Esophagus squamous epithelium (tissue), 5 donors: Measurements from ENCODE around the gene RGR. TPM values are rescaled to one million over a fixed set of nuclear protein-coding genes. Genes with fewer than 3 reads are reported as not detected.

Experiments
- DNase-seq: peaks from one replicate; lab custom pipeline; 2025; lab: John Stamatoyannopoulos, UW
- H3K27ac ChIP-seq, 4 donors: fragments of 200-600 bp; sonication (generic); one replicate each; pipeline ENCODE4 v1.5.1; 2016 to 2019; ENCODE audit warnings: mild to moderate bottlenecking in 1 of 4
- H3K27me3 ChIP-seq, 4 donors: fragments of 200-600 bp; sonication (generic); 1 replicate in 3 of 4; 2 replicates in 1 of 4; pipeline versions ENCODE4 v1.5.1 to v1.6.0; 2017 to 2021; ENCODE audit warnings: antibody characterized with exemption in 1 of 4
- H3K36me3 ChIP-seq, 3 donors: fragments of 200-600 bp; sonication (generic); one replicate each; pipeline ENCODE4 v1.5.1; 2016 to 2019
- H3K4me1 ChIP-seq, 3 donors: fragments of 200-600 bp; sonication (generic); one replicate each; pipeline ENCODE4 v1.5.1; 2017 to 2019
- H3K4me3 ChIP-seq, 4 donors: fragments of 200-600 bp; sonication (generic); 1 replicate in 3 of 4; 2 replicates in 1 of 4; pipeline ENCODE4 v1.5.1; 2016 to 2019; ENCODE audit warnings: mild to moderate bottlenecking in 2 of 4, moderate library complexity in 1 of 4
- H3K9me3 ChIP-seq, 3 donors: fragments of 200-600 bp; sonication (generic); one replicate each; pipeline ENCODE4 v1.5.1; 2016 to 2019
- POLR2A ChIP-seq, 4 donors: fragments of 450-650 bp; IDR thresholded peaks; one replicate each; pipeline ENCODE4 v1.6.1; 2017; ENCODE audit warnings: antibody characterized with exemption in 4 of 4, mild to moderate bottlenecking in 4 of 4, moderate library complexity in 3 of 4
- WGBS, 2 donors: methylation state at CpG; one replicate each; pipeline ENCODE4 v1.1.5; 2018; 5-methylcytosine and 5-hydroxymethylcytosine counted together
- intact Hi-C: fragments of 100-400 bp; cut with DNase I; formaldehyde crosslinking; loops from one replicate; pipeline ENCODE4 v1.15.0; 2022
- total RNA-seq, 4 donors: library from RNA; depleted of rRNA; stranded (reverse); fragments of >200 nt; gene quantifications; one replicate each; pipeline ENCODE4 v1.1.0, GENCODE V29; 2016
- TF ChIP-seq, protein P1 (sequence below), 6 experiments: fragments of 450-650 bp in 4 of 6; fragments of 200-600 bp in 2 of 6; sonication (generic) in 2 of 6; IDR thresholded peaks; one replicate each; pipeline ENCODE4 v1.5.1; 2016 to 2019; ENCODE audit warnings: antibody characterized with exemption in 6 of 6, mild to moderate bottlenecking in 4 of 6, moderate library complexity in 4 of 6
- donor health status: DM: yes; HTN: yes; CAD: no.

RGR gene
- total RNA-seq, 4 donors from 2014 or later, result 0.09 to 0.57 TPM; not detected in 2

DNA sequence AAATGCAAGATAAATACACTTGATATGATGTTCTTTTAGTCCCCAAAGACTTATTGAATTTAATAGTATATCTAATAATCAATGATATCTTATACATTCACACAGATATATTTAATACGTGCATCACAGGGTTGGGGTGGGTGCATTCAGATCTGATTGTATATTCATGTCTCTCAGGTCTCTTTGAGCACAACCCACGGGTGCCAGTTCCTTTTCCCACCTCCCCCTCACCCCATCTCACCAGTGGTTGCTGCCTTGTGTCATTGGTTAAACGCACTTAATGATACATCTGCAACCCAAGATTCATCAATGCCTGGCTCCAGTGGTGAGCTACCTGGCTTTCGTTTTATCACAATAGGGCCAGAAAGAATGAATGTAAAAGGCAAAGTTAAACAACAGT is 9.8 kb upstream of the RGR start:
- Histone ChIP-seq H3K9me3 (no peaks in the 10 kb centered on the region), H3K27ac (no peak overlapping the region), H3K4me1 (no peaks in the 10 kb centered on the region), H3K36me3 (no peaks in the 10 kb centered on the region), H3K27me3 (peaks cover 0 to 47% (median 0%) of the 10 kb centered on the region in 4 donors), H3K4me3 (no peak overlapping the region)
- intact Hi-C loops, result no loop called here
- TF ChIP-seq POLR2A (IDR thresholded peaks at IDR 0.05), result no peak
- TF ChIP-seq, protein P1, sequence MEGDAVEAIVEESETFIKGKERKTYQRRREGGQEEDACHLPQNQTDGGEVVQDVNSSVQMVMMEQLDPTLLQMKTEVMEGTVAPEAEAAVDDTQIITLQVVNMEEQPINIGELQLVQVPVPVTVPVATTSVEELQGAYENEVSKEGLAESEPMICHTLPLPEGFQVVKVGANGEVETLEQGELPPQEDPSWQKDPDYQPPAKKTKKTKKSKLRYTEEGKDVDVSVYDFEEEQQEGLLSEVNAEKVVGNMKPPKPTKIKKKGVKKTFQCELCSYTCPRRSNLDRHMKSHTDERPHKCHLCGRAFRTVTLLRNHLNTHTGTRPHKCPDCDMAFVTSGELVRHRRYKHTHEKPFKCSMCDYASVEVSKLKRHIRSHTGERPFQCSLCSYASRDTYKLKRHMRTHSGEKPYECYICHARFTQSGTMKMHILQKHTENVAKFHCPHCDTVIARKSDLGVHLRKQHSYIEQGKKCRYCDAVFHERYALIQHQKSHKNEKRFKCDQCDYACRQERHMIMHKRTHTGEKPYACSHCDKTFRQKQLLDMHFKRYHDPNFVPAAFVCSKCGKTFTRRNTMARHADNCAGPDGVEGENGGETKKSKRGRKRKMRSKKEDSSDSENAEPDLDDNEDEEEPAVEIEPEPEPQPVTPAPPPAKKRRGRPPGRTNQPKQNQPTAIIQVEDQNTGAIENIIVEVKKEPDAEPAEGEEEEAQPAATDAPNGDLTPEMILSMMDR (IDR thresholded peaks at IDR 0.05), result no peak
- 68 to 71% methylated on average over 4 of the region's 4 CpGs for WGBS, 2 donors
- no peak for DNase-seq

GRCh38 chr10:84236807-84237198 is 8.1 kb upstream of the RGR start:
- intact Hi-C loops, result no loop called here
- no peak for TF ChIP-seq POLR2A (IDR thresholded peaks at IDR 0.05)
- TF ChIP-seq, protein P1 (IDR thresholded peaks at IDR 0.05), result no peak
- WGBS, 2 donors, result 58 to 78% methylated on average over 3 to 4 of the region's 6 CpGs
- Histone ChIP-seq H3K27me3 (peaks cover 0 to 47% (median 0%) of the 10 kb centered on the region in 4 donors), H3K27ac (no peak overlapping the region), H3K4me3 (no peak overlapping the region), H3K9me3 (no peaks in the 10 kb centered on the region), H3K4me1 (no peaks in the 10 kb centered on the region), H3K36me3 (no peaks in the 10 kb centered on the region)
- DNase-seq, result no peak

DNA sequence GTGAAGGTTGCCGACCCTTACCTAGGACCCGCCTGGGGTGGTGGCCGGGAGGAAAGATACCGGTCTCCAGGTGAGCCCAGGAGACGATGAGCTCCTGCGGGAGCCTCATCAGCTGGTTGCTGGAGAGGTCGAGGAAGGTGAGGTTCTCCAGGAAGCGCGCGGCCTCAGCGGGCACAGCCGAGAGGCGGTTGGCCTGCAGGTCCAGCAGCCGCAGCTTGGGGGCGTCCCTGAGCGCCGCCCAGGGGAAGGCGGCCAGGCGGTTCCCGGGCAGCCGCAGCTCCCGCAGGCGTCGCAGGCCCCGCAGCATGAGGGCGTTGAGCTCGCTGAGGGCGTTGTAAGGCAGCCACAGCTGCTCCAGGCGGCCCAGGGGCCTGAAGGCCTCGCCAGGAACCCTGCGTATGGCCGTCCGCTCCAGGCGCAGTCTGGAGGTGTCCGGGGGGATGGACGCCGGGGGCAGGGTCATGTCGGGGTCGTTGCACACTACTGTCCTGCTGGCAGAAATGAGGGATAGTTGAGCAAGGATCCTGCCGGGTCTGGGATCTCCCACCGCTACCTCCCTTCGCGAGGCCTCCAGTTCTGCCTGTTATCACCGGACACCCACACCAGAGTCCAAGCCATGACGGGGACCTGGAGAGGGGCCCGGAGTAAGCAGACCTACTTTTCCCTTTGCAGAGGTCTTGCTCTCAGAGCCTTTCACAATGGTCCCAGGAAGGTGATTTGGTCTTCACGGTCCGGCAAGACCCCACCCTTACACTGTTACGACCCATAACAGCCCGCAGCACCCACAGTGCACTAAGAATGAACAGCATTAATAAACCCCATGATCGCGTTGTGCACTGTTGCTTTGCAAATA is 7.4 kb upstream of the RGR start:
- 74% methylated on average over 12 to 17 of the region's 52 CpGs for WGBS, 2 donors
- TF ChIP-seq POLR2A (IDR thresholded peaks at IDR 0.05), result no peak
- TF ChIP-seq, protein P1 (IDR thresholded peaks at IDR 0.05), result no peak
- Histone ChIP-seq H3K4me3 (no peak overlapping the region), H3K36me3 (no peaks in the 10 kb centered on the region), H3K27ac (no peak overlapping the region), H3K27me3 (peaks cover 0 to 43% (median 0%) of the 10 kb centered on the region in 4 donors), H3K4me1 (no peaks in the 10 kb centered on the region), H3K9me3 (no peaks in the 10 kb centered on the region)
- intact Hi-C loops, result no loop called here
- no peak for DNase-seq

DNA sequence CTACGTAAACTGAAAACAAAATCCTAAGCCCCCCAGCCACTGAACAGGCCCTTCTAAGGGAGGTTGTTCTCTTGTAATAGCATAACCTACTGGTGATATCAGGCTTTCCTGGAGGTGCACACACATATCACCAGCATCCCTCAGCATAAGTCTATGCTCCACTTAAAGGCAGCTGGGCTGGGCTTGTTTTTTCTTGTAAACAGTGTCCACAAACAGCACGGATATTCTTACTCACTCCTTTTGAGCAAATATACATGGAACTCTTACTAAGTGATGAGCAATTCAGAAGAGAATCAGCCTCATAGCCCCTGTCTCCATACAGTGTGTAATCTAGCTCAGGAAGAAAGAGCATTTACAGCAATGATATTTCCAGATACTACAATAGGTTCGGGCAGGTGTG is 5.9 kb upstream of the RGR start:
- H3K36me3 ChIP-seq, result no peaks in the 10 kb centered on the region
- intact Hi-C loops, result no loop called here
- H3K9me3 ChIP-seq, result no peaks in the 10 kb centered on the region
- no peak for DNase-seq
- WGBS, 2 donors, result 56 to 85% methylated on average over 3 of the region's 3 CpGs
- TF ChIP-seq POLR2A (IDR thresholded peaks at IDR 0.05), result no peak
- TF ChIP-seq, protein P1 (IDR thresholded peaks at IDR 0.05), result no peak
- no peak overlapping the region for H3K4me3 ChIP-seq
- no peak overlapping the region for H3K27ac ChIP-seq
- H3K27me3 ChIP-seq, result peaks cover 0 to 40% (median 0%) of the 10 kb centered on the region in 4 donors
- no peaks in the 10 kb centered on the region for H3K4me1 ChIP-seq

GRCh38 chr10:84241185-84241790 is 3.6 kb upstream of the RGR start, which contains the start of gene LRIT1:
Gene LRIT1 (minus strand): TSS chr10:84241546. CDS start chr10:84241439, 107 bp downstream.
- no peaks in the 10 kb centered on the region for H3K36me3 ChIP-seq
- TF ChIP-seq POLR2A (IDR thresholded peaks at IDR 0.05), result no peak
- TF ChIP-seq, protein P1 (IDR thresholded peaks at IDR 0.05), result no peak
- no peak within 1 kb of the TSS for H3K4me3 ChIP-seq
- no peaks in the 10 kb centered on the region for H3K9me3 ChIP-seq
- intact Hi-C loops, result no loop called here
- H3K27ac ChIP-seq, result no peak within 1 kb of the TSS
- no peaks in the 10 kb centered on the region for H3K4me1 ChIP-seq
- no peak for DNase-seq
- 53 to 74% methylated on average over 3 to 4 of the region's 13 CpGs for WGBS, 2 donors
- peaks cover 0 to 31% (median 0%) of the 10 kb centered on the region in 4 donors for H3K27me3 ChIP-seq
